ENCODE data around the gene CAVIN2.

DNA sequence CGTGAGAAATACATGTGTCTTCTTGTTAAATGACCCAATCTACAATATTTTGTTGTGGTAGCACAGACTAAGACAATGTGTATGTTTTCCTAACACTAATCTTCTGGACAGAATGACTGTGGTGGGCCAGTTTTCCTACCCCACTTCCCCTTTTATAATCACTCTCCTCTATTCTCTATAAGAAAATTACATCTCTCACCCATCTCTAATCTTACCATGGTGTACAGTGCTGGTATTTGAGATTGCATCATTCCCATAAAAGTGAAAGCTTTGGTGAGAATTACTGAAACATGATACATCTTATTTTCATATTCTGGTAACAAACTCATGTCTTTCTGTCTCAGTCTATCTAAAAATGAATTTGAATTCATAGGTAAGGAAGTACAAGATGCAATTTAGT lies 40.5 kb downstream of the CAVIN2 start:
- TF ChIP-seq, protein P1, sequence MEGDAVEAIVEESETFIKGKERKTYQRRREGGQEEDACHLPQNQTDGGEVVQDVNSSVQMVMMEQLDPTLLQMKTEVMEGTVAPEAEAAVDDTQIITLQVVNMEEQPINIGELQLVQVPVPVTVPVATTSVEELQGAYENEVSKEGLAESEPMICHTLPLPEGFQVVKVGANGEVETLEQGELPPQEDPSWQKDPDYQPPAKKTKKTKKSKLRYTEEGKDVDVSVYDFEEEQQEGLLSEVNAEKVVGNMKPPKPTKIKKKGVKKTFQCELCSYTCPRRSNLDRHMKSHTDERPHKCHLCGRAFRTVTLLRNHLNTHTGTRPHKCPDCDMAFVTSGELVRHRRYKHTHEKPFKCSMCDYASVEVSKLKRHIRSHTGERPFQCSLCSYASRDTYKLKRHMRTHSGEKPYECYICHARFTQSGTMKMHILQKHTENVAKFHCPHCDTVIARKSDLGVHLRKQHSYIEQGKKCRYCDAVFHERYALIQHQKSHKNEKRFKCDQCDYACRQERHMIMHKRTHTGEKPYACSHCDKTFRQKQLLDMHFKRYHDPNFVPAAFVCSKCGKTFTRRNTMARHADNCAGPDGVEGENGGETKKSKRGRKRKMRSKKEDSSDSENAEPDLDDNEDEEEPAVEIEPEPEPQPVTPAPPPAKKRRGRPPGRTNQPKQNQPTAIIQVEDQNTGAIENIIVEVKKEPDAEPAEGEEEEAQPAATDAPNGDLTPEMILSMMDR (IDR thresholded peaks at IDR 0.05), result no peak
- no peak for TF ChIP-seq POLR2A (IDR thresholded peaks at IDR 0.05)

Data from heart left ventricle (tissue), 13 donors.